Measurements from ENCODE around the gene SHISA7. TPM values are rescaled to one million over a fixed set of nuclear protein-coding genes. Genes with fewer than 3 reads are reported as not detected.
A peak's percentile ranks its signal among the peaks of the same experiment; 100 is the strongest.

The SHISA7 gene
- total RNA-seq, 4 donors from 2014 or later = not detected

DNA sequence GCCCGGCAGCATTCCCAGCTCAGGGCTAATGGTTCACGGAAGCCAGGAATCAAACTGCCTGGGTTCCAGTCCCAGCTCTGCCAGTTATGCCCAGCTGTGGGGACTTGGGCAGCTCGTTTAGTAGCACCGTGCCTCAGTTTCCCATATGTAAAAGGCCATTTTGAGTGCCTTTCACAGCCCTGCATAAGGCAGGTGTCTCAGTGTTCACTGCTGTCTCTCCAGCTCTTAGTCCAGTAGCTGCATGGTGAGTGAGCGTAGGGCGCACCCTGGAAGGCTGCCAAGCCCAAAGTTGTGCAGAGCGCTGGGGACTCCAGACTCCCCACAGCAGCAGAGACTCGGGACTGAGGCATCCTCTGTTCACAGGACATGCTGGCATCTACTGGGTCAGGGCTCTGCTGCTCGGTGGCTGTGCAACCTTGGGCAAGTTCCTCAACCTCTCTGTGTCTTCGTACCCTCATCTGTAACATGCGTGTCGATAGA lies 51.9 kb downstream of the SHISA7 start:
- no peak for DNase-seq
- Histone ChIP-seq H3K27me3 (no peaks in the 10 kb centered on the region), H3K36me3 (peaks cover 0 to 40% (median 0%) of the 10 kb centered on the region in 3 donors), H3K4me3 (no peak overlapping the region), H3K9me3 (no peaks in the 10 kb centered on the region), H3K4me1 (peaks cover 8 to 33% (median 22%) of the 10 kb centered on the region in 4 donors), H3K27ac (no peak overlapping the region)
- TF ChIP-seq, protein P1, sequence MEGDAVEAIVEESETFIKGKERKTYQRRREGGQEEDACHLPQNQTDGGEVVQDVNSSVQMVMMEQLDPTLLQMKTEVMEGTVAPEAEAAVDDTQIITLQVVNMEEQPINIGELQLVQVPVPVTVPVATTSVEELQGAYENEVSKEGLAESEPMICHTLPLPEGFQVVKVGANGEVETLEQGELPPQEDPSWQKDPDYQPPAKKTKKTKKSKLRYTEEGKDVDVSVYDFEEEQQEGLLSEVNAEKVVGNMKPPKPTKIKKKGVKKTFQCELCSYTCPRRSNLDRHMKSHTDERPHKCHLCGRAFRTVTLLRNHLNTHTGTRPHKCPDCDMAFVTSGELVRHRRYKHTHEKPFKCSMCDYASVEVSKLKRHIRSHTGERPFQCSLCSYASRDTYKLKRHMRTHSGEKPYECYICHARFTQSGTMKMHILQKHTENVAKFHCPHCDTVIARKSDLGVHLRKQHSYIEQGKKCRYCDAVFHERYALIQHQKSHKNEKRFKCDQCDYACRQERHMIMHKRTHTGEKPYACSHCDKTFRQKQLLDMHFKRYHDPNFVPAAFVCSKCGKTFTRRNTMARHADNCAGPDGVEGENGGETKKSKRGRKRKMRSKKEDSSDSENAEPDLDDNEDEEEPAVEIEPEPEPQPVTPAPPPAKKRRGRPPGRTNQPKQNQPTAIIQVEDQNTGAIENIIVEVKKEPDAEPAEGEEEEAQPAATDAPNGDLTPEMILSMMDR (IDR thresholded peaks at IDR 0.05) = no peak
- TF ChIP-seq POLR2A (IDR thresholded peaks at IDR 0.05) = no peak

DNA sequence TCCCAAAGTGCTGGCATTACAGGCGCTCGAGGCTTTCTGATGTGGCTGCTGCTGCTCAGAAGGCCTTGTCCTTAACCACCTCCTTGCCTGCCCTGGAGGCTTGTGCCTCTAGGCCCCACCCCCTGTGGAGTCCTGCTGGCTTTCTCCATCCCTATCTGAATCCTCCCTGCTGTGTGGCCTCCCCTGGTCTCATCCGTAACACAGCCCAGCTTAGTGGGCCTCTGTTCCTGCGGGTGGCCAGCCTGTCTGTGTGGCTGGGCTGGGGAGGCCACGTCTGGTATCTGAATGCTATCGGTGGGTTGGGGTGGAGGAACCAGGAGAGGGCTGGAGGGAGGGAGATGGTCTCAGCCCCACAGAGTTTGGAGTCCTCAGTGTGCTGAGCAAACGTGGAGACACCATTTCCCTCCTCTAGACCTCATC lies 52.6 kb downstream of the SHISA7 start:
- Histone ChIP-seq H3K36me3 (peaks cover 0 to 40% (median 0%) of the 10 kb centered on the region in 3 donors), H3K4me3 (no peak overlapping the region), H3K4me1 (peaks cover 8 to 33% (median 22%) of the 10 kb centered on the region in 4 donors), H3K9me3 (no peaks in the 10 kb centered on the region), H3K27me3 (no peaks in the 10 kb centered on the region), H3K27ac (no peak overlapping the region)
- TF ChIP-seq, protein P1 (IDR thresholded peaks at IDR 0.05) = no peak
- TF ChIP-seq POLR2A (IDR thresholded peaks at IDR 0.05) = no peak
- DNase-seq = no peak

DNA sequence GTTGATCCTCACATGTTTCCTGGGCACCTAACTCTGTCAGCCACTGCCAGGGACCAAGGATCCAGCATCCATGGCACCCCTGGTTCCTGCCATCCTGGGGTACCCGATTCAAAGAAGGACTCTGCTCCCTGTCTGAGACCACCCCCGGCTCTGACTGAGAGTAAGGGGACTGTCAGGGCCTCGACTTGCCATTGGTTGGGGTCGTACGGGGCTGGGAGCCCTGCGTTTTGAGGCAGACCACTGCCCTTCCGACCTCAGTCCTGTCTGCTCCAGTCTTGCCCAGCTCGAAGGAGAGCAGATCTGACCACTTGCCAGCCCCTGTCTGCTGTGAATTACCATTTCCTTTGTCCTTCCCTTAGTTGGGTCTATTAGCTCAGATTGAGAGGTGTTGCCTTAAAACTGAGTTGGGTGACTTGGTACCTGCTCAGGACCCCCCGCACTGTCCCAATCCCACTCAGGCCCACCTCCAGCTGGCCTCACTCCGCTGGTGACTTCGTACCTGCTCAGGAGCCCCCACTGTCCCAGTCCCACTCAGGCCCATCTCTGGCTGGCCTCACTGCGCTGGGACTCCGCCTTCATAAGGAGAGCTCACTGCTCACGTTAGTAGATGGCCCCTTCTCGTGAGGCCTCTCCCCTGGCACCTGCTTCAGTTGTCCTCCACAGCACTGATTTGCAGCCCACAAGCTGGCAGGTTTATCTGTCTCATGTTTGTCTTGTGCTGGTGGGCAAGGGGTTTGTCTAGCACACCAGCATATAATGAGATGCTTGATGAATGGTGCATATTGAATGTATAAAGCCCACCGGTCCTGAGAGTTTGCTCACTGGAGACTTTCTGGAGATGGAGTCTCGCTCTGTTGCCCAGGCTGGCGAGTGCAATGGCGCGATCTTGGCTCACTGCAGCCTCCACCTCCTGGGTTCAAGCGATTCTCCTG lies 53.4 kb downstream of the SHISA7 start:
- no peak for DNase-seq
- Histone ChIP-seq H3K9me3 (no peaks in the 10 kb centered on the region), H3K27ac (no peak overlapping the region), H3K4me1 (peaks cover 8 to 37% (median 26%) of the 10 kb centered on the region in 4 donors), H3K36me3 (peaks cover 0 to 40% (median 0%) of the 10 kb centered on the region in 3 donors), H3K27me3 (no peaks in the 10 kb centered on the region), H3K4me3 (no peak overlapping the region)
- TF ChIP-seq, protein P1 (IDR thresholded peaks at IDR 0.05) = no peak
- no peak for TF ChIP-seq POLR2A (IDR thresholded peaks at IDR 0.05)

DNA sequence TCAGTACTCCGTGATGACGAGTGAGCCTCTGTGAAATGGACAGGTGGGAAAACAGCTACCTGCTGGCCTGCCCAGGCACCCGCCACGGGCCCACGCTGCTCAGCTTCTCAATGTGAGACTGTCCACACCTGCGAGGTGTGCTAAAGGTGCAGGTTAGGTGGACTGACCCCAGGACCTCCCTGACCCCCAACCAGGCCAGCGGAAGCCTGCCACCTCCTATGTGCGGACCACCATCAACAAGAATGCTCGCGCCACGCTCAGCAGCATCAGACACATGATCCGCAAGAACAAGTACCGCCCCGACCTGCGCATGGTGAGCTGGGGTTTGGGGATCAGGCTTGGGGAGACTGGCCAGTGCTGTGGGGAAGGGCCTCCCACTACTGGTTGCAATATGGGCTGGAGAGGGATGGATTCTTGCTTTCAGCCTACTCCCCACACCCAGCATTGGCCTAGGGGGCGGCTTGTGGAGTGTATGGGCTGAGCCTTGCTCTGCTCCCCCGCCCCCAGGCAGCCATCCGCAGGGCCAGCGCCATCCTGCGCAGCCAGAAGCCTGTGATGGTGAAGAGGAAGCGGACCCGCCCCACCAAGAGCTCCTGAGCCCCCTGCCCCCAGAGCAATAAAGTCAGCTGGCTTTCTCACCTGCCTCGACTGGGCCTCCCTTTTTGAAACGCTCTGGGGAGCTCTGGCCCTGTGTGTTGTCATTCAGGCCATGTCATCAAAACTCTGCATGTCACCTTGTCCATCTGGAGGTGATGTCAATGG lies 55.2 kb downstream of the SHISA7 start:
- peak overlapping the region in 1 of 4 donors; percentile 1 for H3K27ac ChIP-seq
- TF ChIP-seq, protein P1 (IDR thresholded peaks at IDR 0.05) = no peak
- TF ChIP-seq POLR2A (IDR thresholded peaks at IDR 0.05) = no peak
- no peaks in the 10 kb centered on the region for H3K27me3 ChIP-seq
- DNase-seq = no peak
- H3K9me3 ChIP-seq = no peaks in the 10 kb centered on the region
- peak overlapping the region in 3 of 4 donors; percentile 66 to 84 (median 78) for H3K4me3 ChIP-seq
- H3K36me3 ChIP-seq = peaks cover 0 to 40% (median 0%) of the 10 kb centered on the region in 3 donors
- H3K4me1 ChIP-seq = peaks cover 8 to 48% (median 29%) of the 10 kb centered on the region in 4 donors

DNA sequence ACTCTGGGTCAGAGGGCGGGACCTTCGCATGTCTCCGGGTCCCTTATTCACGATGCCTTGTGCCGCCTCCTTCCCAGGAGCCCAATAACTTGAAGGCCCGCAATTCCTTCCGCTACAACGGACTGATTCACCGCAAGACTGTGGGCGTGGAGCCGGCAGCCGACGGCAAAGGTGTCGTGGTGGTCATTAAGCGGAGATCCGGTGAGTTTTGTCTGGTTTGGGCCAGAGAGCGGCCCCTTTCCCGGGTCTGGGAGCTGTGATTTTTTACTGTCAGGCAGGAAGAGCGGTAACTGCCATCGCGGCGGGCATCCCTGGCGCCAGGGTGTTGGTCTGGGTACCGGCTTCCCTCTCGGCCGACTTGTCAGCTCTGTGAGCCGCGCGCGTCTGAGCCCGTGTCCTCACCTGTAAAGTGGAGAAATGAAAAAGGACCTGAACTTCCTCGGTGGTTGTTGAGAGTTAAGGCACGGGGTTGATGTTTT lies 56.6 kb downstream of the SHISA7 start:
- Histone ChIP-seq H3K36me3 (peaks cover 0 to 40% (median 0%) of the 10 kb centered on the region in 3 donors), H3K4me1 (peaks cover 8 to 54% (median 29%) of the 10 kb centered on the region in 4 donors), H3K4me3 (peak overlapping the region; percentile 66 to 86 (median 81)), H3K27ac (peak overlapping the region; percentile 85 to 96 (median 91)), H3K27me3 (no peaks in the 10 kb centered on the region), H3K9me3 (no peaks in the 10 kb centered on the region)
- peak in 1 of 3 donors; percentile 36 for DNase-seq
- no peak for TF ChIP-seq POLR2A (IDR thresholded peaks at IDR 0.05)
- TF ChIP-seq, protein P1 (IDR thresholded peaks at IDR 0.05) = no peak
